CD14-positive monocyte (primary cell): ENCODE results near the gene SPAG5. TPM values are rescaled to one million over a fixed set of nuclear protein-coding genes. Genes with fewer than 3 reads are reported as not detected.

ENCODE experiments used
- DNase-seq, 3 donors: peaks; one replicate each; pipeline ENCODE4 v3.0.0-alpha.2; 2011 to 2022
- H2AFZ ChIP-seq: 2 replicates; pipeline ENCODE4 v1.6.0; 2012; ENCODE audit warnings: mild to moderate bottlenecking, low read depth, low read length, inconsistent platforms; ENCODE audit not compliant: insufficient read depth, poor library complexity, severe bottlenecking
- H3K27ac ChIP-seq, 2 donors: 1 replicate in 1 of 2; 2 replicates in 1 of 2; pipeline ENCODE4 v1.5.1; 2012 to 2013; ENCODE audit warnings: low read length in 2 of 2, control low read depth in 1 of 2, inconsistent platforms in 1 of 2, low read depth in 1 of 2, mild to moderate bottlenecking in 1 of 2
- H3K27me3 ChIP-seq, 2 donors: one replicate each; pipeline versions ENCODE4 v1.6.0 to v1.6.1; 2011 to 2013; ENCODE audit warnings: low read length in 2 of 2; ENCODE audit not compliant: control insufficient read depth in 2 of 2, insufficient read depth in 2 of 2
- H3K36me3 ChIP-seq, 2 donors: replicated peaks in 1 of 2; 1 replicate in 1 of 2; 2 replicates in 1 of 2; pipeline versions ENCODE4 v1.5.1 to v1.6.1; 2012 to 2013; ENCODE audit warnings: low read length in 2 of 2, control low read depth in 1 of 2, inconsistent platforms in 1 of 2, mild to moderate bottlenecking in 1 of 2; ENCODE audit not compliant: insufficient read depth in 2 of 2, control insufficient read depth in 1 of 2
- H3K4me1 ChIP-seq, 2 donors: 1 replicate in 1 of 2; 2 replicates in 1 of 2; pipeline versions ENCODE4 v1.5.1 to v1.6.1; 2012 to 2013; ENCODE audit warnings: low read length in 2 of 2, control low read depth in 1 of 2, inconsistent platforms in 1 of 2, mild to moderate bottlenecking in 1 of 2, moderate library complexity in 1 of 2; ENCODE audit not compliant: insufficient read depth in 2 of 2, control insufficient read depth in 1 of 2
- H3K4me2 ChIP-seq: replicated peaks from 2 replicates; pipeline ENCODE3; 2012; ENCODE audit warnings: low read length, moderate library complexity, mild to moderate bottlenecking; ENCODE audit not compliant: poor library complexity, severe bottlenecking; ENCODE audit errors: extremely low read depth
- H3K4me3 ChIP-seq, 3 experiments: fragments of 200-600 bp in 1 of 3; sonication (generic) in 1 of 3; replicated peaks in 1 of 3; 1 replicate in 2 of 3; 2 replicates in 1 of 3; pipeline ENCODE4 v1.5.1; 2011 to 2013; ENCODE audit warnings: low read length in 3 of 3, mild to moderate bottlenecking in 3 of 3, control low read depth in 2 of 3, low read depth in 2 of 3, inconsistent platforms in 1 of 3, moderate library complexity in 1 of 3
- H3K79me2 ChIP-seq: 2 replicates; pipeline ENCODE4 v1.6.0; 2012; ENCODE audit warnings: mild to moderate bottlenecking, control low read depth, inconsistent platforms, low read length, moderate library complexity; ENCODE audit not compliant: insufficient read depth
- H3K9ac ChIP-seq: 2 replicates; pipeline ENCODE4 v1.6.0; 2017; ENCODE audit warnings: low read length, mild to moderate bottlenecking; ENCODE audit not compliant: insufficient read depth, poor library complexity, severe bottlenecking
- H3K9me3 ChIP-seq, 2 donors: replicated peaks in 1 of 2; 1 replicate in 1 of 2; 2 replicates in 1 of 2; pipeline versions ENCODE4 v1.5.1 to v1.6.1; 2012 to 2013; ENCODE audit warnings: low read length in 2 of 2, control low read depth in 1 of 2; ENCODE audit not compliant: control insufficient read depth in 1 of 2, insufficient read depth in 1 of 2
- H4K20me1 ChIP-seq: 2 replicates; pipeline ENCODE4 v1.6.0; 2012; ENCODE audit warnings: mild to moderate bottlenecking, low read length, control low read depth, moderate library complexity; ENCODE audit not compliant: insufficient read depth
- H3K27ac Mint-ChIP-seq, 7 donors: one replicate each; pipeline ENCODE4 v1.8.0; 2020; ENCODE audit warnings: mild to moderate bottlenecking in 7 of 7, mixed read lengths in 7 of 7, moderate library complexity in 6 of 7, inconsistent platforms in 2 of 7
- H3K27me3 Mint-ChIP-seq, 3 donors: one replicate each; pipeline ENCODE4 v1.8.0; 2021 to 2022; ENCODE audit warnings: low read depth in 3 of 3, mild to moderate bottlenecking in 3 of 3, mixed read lengths in 3 of 3, moderate library complexity in 3 of 3, inconsistent platforms in 1 of 3
- H3K36me3 Mint-ChIP-seq, 2 donors: one replicate each; pipeline ENCODE4 v1.8.0; 2020; ENCODE audit warnings: mixed read lengths in 2 of 2, inconsistent platforms in 1 of 2, mild to moderate bottlenecking in 1 of 2
- H3K4me1 Mint-ChIP-seq: one replicate; pipeline ENCODE4 v1.8.0; 2020; ENCODE audit warnings: mild to moderate bottlenecking, mixed read lengths
- H3K4me3 Mint-ChIP-seq, 2 donors: one replicate each; pipeline ENCODE4 v1.8.0; 2020; ENCODE audit warnings: mild to moderate bottlenecking in 2 of 2, mixed read lengths in 2 of 2, moderate library complexity in 1 of 2
- H3K9me3 Mint-ChIP-seq, 7 donors: one replicate each; pipeline ENCODE4 v1.8.0; 2020 to 2022; ENCODE audit warnings: mixed read lengths in 7 of 7, mild to moderate bottlenecking in 6 of 7, moderate library complexity in 6 of 7, inconsistent platforms in 2 of 7
- CTCF ChIP-seq: fragments of 200-600 bp; IDR thresholded peaks from one replicate; pipeline ENCODE4 v1.8.0; 2022; ENCODE audit warnings: antibody characterized with exemption, mild to moderate bottlenecking
- WGBS: methylation state at CpG from one replicate; pipeline ENCODE4 v1.1.5; 2013; ENCODE audit warnings: missing lambda C conversion rate; ENCODE audit not compliant: insufficient coverage; 5-methylcytosine and 5-hydroxymethylcytosine counted together
- intact Hi-C, 2 donors: fragments of 100-400 bp; cut with micrococcal nuclease; formaldehyde crosslinking; loops; one replicate each; pipeline versions ENCODE4 v1.15.0 to v1.15.1; 2023
- polyA plus RNA-seq, 3 donors: library from polyadenylated mRNA; depleted of rRNA in 1 of 3; unstranded in 2 of 3; stranded (reverse) in 1 of 3; fragments of 300-500 nt in 2 of 3; fragments of >200 nt in 1 of 3; fragmentation: Illumina TruSeq in 2 of 3; gene quantifications; 1 replicate in 2 of 3; 2 replicates in 1 of 3; pipeline ENCODE4 v1.2.3, GENCODE V29; 2012 to 2021

The SPAG5 gene
- polyA plus RNA-seq, 3 donors: 7.7 TPM; not detected in 2

- WGBS: 94% methylated on average over 2 of the region's 2 CpGs
- peaks cover 0 to 8% (median 2%) of the 10 kb centered on the region in 3 donors for H3K27me3 Mint-ChIP-seq
Measured at GRCh38 chr17:28545141-28545503, 53.7 kb downstream of the SPAG5 start.

GRCh38 chr17:28544402-28545140 lies 54.3 kb downstream of the SPAG5 start:
- intact Hi-C loops: loop anchor here in 1 of 2 donors (2.0 kb wide), 1 partner anchor 50 kb away; no protein-coding TSS in a partner anchor
- H3K79me2 ChIP-seq: peaks cover 9% of the 10 kb centered on the region
- Mint-ChIP-seq H3K27ac (peak overlapping the region in 1 of 7 donors; percentile 9), H3K9me3 (no peaks in the 10 kb centered on the region), H3K4me1 (peaks cover 26% of the 10 kb centered on the region), H3K4me3 (no peak overlapping the region), H3K27me3 (peaks cover 0 to 8% (median 2%) of the 10 kb centered on the region in 3 donors), H3K36me3 (peaks cover 15 to 23% of the 10 kb centered on the region in 2 donors)
- H3K27me3 ChIP-seq: no peaks in the 10 kb centered on the region
- H3K4me1 ChIP-seq: peaks cover 29 to 30% of the 10 kb centered on the region in 2 donors
- peaks cover 14% of the 10 kb centered on the region for H4K20me1 ChIP-seq
- H3K36me3 ChIP-seq: peaks cover 8 to 16% of the 10 kb centered on the region in 2 donors
- DNase-seq: no peak
- no peak overlapping the region for H3K4me2 ChIP-seq
- no peaks in the 10 kb centered on the region for H3K9me3 ChIP-seq
- no peak overlapping the region for H3K4me3 ChIP-seq
- whole genome bisulfite sequencing: 100% methylated on average over 2 of the region's 4 CpGs
- no peak overlapping the region for H3K9ac ChIP-seq
- no peak for TF ChIP-seq CTCF
- no peak overlapping the region for H2AFZ ChIP-seq
- no peak overlapping the region for H3K27ac ChIP-seq

More at GRCh38 chr17:28545141-28545503, 53.7 kb downstream of the SPAG5 start:
- no peak overlapping the region for H3K4me3 ChIP-seq
- intact Hi-C loops: loop anchor here in 1 of 2 donors (2.0 kb wide), 1 partner anchor 50 kb away; no protein-coding TSS in a partner anchor
- no peak overlapping the region for H3K27ac ChIP-seq
- peaks cover 8 to 16% of the 10 kb centered on the region in 2 donors for H3K36me3 ChIP-seq
- peaks cover 17% of the 10 kb centered on the region for H4K20me1 ChIP-seq
- Mint-ChIP-seq H3K4me1 (peaks cover 31% of the 10 kb centered on the region), H3K9me3 (no peaks in the 10 kb centered on the region), H3K27ac (peak overlapping the region in 1 of 7 donors; percentile 9), H3K36me3 (peaks cover 15 to 23% of the 10 kb centered on the region in 2 donors), H3K4me3 (no peak overlapping the region)
- H3K4me1 ChIP-seq: peaks cover 34 to 35% of the 10 kb centered on the region in 2 donors
- H2AFZ ChIP-seq: no peak overlapping the region
- H3K9ac ChIP-seq: no peak overlapping the region
- no peak for TF ChIP-seq CTCF
- H3K9me3 ChIP-seq: no peaks in the 10 kb centered on the region
- H3K4me2 ChIP-seq: no peak overlapping the region
- H3K27me3 ChIP-seq: no peaks in the 10 kb centered on the region
- no peak for DNase-seq
- H3K79me2 ChIP-seq: peaks cover 10% of the 10 kb centered on the region
